OCI-LY7 (cell line): ENCODE data around the gene SERPINI1.

Experiments used
- EZH2phosphoT487 ChIP-seq: fragments of 200-600 bp; sonication (generic); IDR thresholded peaks from 2 replicates; pipeline ENCODE4 v1.6.1; 2018; ENCODE audit warnings: low read depth, borderline replicate concordance, mild to moderate bottlenecking, mixed run types, antibody characterized with exemption, low read length, moderate library complexity, mixed read lengths
- TF ChIP-seq, protein P1 (sequence below): fragments of 200-600 bp; sonication (generic); conservative IDR thresholded peaks from 2 replicates; pipeline ENCODE4 v1.5.1; 2014; ENCODE audit warnings: mild to moderate bottlenecking, antibody characterized with exemption, low read length, moderate library complexity, mixed read lengths

GRCh38 chr3:167859610-167860009, 124.1 kb downstream of the SERPINI1 start:
- TF ChIP-seq, protein P1, sequence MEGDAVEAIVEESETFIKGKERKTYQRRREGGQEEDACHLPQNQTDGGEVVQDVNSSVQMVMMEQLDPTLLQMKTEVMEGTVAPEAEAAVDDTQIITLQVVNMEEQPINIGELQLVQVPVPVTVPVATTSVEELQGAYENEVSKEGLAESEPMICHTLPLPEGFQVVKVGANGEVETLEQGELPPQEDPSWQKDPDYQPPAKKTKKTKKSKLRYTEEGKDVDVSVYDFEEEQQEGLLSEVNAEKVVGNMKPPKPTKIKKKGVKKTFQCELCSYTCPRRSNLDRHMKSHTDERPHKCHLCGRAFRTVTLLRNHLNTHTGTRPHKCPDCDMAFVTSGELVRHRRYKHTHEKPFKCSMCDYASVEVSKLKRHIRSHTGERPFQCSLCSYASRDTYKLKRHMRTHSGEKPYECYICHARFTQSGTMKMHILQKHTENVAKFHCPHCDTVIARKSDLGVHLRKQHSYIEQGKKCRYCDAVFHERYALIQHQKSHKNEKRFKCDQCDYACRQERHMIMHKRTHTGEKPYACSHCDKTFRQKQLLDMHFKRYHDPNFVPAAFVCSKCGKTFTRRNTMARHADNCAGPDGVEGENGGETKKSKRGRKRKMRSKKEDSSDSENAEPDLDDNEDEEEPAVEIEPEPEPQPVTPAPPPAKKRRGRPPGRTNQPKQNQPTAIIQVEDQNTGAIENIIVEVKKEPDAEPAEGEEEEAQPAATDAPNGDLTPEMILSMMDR: no peak
- TF ChIP-seq EZH2phosphoT487: no peak
